ENCODE data around the gene ANKRD13B. TPM values are rescaled to one million over a fixed set of nuclear protein-coding genes. Genes with fewer than 3 reads are reported as not detected.
A peak's percentile ranks its signal among the peaks of the same experiment; 100 is the strongest.

The ANKRD13B gene
- total and polyA plus RNA-seq, 2 of the 13 experiments (the other 11 are each of a cell fraction or from before 2014, with no cell fraction given): 1.7 to 1.8 TPM

DNA sequence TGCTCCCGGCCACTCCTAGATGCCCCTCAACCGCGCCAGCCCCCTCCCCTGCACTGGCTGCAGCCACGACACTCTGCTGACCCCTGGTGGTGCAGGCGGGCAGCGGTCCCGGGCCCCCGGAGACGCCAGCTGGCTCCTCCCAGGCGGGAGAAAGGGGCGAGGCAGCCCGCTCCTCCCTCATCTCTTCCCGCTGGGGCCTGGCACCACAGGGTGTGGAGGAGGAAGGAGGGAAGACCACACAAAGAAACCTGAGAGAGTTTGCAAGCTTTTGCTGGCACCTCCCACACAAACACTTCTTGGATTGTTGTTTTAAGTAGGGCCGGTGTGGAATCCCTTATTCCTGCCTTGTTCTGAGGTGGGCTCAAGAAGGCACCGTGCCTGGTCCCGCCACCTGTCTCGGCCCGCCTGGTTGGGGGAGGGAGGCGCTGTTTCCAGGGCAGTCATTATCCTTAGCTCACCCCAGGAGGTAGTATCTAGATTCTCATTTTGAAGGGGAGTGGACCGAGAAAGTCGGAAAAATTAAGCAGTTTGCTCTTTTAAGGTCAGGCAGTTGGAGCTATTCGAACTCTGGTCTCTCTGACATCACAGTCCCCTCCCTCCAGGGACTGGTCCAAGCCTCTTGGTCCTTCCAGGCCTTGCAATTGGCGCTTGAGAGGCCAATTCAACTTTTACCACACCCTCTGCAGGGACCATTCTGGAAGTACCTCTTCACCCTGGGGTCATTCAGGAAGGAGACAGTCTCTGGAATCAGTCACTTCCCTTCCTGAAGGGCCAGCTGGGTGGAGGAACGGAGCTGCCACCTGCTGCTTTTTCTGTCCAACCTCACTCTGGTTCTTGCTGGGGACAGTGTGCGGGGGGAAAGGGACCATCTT is 959 bp upstream of the ANKRD13B start (continued):
- TF ChIP-seq ZNF318 (CRISPR knock-in tag; IDR thresholded peaks at IDR 0.05) (no peak), MAZ (IDR thresholded peaks at IDR 0.05; ENCODE audit: borderline replicate concordance, low read depth, low read length) (peak; percentile 98), MAZ (CRISPR knock-in tag; IDR thresholded peaks at IDR 0.05; ENCODE audit: low read depth) (peak; percentile 86), ZNF589 (CRISPR knock-in tag; conservative IDR thresholded peaks at IDR 0.05) (no peak), TBX3 (IDR thresholded peaks at IDR 0.05; ENCODE audit: borderline replicate concordance) (no peak), ZNF274 (CRISPR knock-in tag; IDR thresholded peaks at IDR 0.05) (no peak), SP4 (CRISPR knock-in tag; IDR thresholded peaks at IDR 0.05) (peak; percentile 46; the same call in 1 of the 2 replicates), TCF7 (IDR thresholded peaks at IDR 0.05; ENCODE audit: low read depth) (no peak), DPF2 (CRISPR knock-in tag; IDR thresholded peaks at IDR 0.05; ENCODE audit: borderline replicate concordance, low read depth) (no peak), ZZZ3 (CRISPR knock-in tag; IDR thresholded peaks at IDR 0.05; ENCODE audit: borderline replicate concordance) (no peak; the same call in 1 of the 2 replicates), ZSCAN21 (CRISPR knock-in tag; IDR thresholded peaks at IDR 0.05; ENCODE audit: borderline replicate concordance) (no peak), ZNF850 (CRISPR knock-in tag; conservative IDR thresholded peaks at IDR 0.05) (no peak; the same call in 1 of the 2 replicates), EHMT2 (IDR thresholded peaks at IDR 0.05; ENCODE audit: borderline replicate concordance, low read depth, low read length) (no peak)
- TF ChIP-seq, protein P1, sequence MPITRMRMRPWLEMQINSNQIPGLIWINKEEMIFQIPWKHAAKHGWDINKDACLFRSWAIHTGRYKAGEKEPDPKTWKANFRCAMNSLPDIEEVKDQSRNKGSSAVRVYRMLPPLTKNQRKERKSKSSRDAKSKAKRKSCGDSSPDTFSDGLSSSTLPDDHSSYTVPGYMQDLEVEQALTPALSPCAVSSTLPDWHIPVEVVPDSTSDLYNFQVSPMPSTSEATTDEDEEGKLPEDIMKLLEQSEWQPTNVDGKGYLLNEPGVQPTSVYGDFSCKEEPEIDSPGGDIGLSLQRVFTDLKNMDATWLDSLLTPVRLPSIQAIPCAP (CRISPR knock-in tag; IDR thresholded peaks at IDR 0.05; ENCODE audit: low read depth): no peak
- TF ChIP-seq, protein P2, sequence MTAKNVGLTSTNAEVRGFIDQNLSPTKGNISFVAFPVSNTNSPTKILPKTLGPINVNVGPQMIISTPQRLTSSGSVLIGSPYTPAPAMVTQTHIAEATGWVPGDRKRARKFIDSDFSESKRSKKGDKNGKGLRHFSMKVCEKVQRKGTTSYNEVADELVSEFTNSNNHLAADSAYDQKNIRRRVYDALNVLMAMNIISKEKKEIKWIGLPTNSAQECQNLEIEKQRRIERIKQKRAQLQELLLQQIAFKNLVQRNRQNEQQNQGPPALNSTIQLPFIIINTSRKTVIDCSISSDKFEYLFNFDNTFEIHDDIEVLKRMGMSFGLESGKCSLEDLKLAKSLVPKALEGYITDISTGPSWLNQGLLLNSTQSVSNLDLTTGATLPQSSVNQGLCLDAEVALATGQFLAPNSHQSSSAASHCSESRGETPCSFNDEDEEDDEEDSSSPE (CRISPR knock-in tag; IDR thresholded peaks at IDR 0.05): peak; percentile 62; the same call in 1 of the 2 replicates
- TF ChIP-seq, protein P3, sequence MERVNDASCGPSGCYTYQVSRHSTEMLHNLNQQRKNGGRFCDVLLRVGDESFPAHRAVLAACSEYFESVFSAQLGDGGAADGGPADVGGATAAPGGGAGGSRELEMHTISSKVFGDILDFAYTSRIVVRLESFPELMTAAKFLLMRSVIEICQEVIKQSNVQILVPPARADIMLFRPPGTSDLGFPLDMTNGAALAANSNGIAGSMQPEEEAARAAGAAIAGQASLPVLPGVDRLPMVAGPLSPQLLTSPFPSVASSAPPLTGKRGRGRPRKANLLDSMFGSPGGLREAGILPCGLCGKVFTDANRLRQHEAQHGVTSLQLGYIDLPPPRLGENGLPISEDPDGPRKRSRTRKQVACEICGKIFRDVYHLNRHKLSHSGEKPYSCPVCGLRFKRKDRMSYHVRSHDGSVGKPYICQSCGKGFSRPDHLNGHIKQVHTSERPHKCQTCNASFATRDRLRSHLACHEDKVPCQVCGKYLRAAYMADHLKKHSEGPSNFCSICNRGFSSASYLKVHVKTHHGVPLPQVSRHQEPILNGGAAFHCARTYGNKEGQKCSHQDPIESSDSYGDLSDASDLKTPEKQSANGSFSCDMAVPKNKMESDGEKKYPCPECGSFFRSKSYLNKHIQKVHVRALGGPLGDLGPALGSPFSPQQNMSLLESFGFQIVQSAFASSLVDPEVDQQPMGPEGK (CRISPR knock-in tag; IDR thresholded peaks at IDR 0.05): peak; percentile 95

Data from HepG2 (cell line).